ENCODE measurements around the gene ADM2. TPM values are rescaled to one million over a fixed set of nuclear protein-coding genes. Genes with fewer than 3 reads are reported as not detected.

Gene ADM2
- total and polyA plus RNA-seq, 2 of the 13 experiments (the other 11 are each of a cell fraction or from before 2014, with no cell fraction given), result 1.2 to 3.0 TPM

DNA sequence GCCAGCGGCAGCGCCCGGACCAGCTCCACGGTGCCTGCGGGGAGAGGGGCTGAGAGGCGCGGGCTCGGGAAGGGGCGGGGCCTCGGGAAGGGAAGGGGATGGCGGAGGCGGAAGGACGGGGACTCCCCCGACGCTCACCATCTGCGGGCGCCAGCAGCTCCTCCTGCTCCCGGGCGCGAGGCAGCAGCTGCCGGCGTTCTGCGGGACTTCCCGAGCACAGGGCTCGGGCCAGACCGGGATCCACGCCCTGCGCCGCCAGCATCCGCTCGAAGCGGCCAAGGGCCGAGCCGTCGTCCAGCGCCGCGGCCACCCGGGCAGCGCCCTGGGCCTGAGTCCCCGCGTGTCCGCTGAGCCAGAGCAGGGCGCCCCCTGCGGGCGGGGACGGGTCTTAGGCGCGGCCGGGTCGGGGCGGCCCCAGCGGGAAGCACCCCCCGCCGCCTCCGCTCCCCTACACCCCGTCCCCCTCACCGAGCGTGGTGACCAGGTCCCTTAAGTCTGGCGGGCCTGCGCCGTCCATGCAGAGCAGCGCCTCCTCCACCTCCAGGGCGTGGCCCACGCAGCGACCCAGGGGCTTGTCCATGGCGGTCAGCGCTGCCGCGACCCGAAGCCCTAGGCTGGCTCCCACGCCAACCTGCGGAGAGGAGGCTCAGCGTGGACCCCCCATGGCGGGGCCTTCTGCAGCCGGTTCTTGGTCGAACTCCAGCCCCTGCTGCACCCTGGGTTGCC is 44.9 kb downstream of the ADM2 start (continued):
- TF ChIP-seq, protein P1, sequence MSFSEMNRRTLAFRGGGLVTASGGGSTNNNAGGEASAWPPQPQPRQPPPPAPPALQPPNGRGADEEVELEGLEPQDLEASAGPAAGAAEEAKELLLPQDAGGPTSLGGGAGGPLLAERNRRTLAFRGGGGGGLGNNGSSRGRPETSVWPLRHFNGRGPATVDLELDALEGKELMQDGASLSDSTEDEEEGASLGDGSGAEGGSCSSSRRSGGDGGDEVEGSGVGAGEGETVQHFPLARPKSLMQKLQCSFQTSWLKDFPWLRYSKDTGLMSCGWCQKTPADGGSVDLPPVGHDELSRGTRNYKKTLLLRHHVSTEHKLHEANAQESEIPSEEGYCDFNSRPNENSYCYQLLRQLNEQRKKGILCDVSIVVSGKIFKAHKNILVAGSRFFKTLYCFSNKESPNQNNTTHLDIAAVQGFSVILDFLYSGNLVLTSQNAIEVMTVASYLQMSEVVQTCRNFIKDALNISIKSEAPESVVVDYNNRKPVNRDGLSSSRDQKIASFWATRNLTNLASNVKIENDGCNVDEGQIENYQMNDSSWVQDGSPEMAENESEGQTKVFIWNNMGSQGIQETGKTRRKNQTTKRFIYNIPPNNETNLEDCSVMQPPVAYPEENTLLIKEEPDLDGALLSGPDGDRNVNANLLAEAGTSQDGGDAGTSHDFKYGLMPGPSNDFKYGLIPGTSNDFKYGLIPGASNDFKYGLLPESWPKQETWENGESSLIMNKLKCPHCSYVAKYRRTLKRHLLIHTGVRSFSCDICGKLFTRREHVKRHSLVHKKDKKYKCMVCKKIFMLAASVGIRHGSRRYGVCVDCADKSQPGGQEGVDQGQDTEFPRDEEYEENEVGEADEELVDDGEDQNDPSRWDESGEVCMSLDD (CRISPR knock-in tag; IDR thresholded peaks at IDR 0.05; ENCODE audit: borderline replicate concordance), result no peak; the same call in 1 of the 2 replicates
- TF ChIP-seq IRX3 (CRISPR knock-in tag; IDR thresholded peaks at IDR 0.05; ENCODE audit: borderline replicate concordance, low read depth) (no peak), FOXC1 (CRISPR knock-in tag; IDR thresholded peaks at IDR 0.05; ENCODE audit: borderline replicate concordance) (no peak; the same call in 1 of the 2 replicates), PLRG1 (conservative IDR thresholded peaks at IDR 0.05) (no peak), SIX4 (CRISPR knock-in tag; IDR thresholded peaks at IDR 0.05) (no peak), CEBPB (IDR thresholded peaks at IDR 0.05; ENCODE audit: borderline replicate concordance, low read depth, low read length) (no peak), PAF1 (CRISPR knock-in tag; IDR thresholded peaks at IDR 0.05) (no peak), HDAC1 (CRISPR knock-in tag; IDR thresholded peaks at IDR 0.05) (peak; percentile 16; the same call in 1 of the 2 replicates), SP2 (CRISPR knock-in tag; IDR thresholded peaks at IDR 0.05) (no peak), SPEN (CRISPR knock-in tag; IDR thresholded peaks at IDR 0.05; ENCODE audit: low read depth) (no peak; the same call in 1 of the 2 replicates), ZFY (CRISPR knock-in tag; IDR thresholded peaks at IDR 0.05) (peak; percentile 74), ZNF788 (CRISPR knock-in tag; IDR thresholded peaks at IDR 0.05; ENCODE audit: borderline replicate concordance) (no peak), NPAS2 (CRISPR knock-in tag; IDR thresholded peaks at IDR 0.05; ENCODE audit: borderline replicate concordance) (no peak), RFX5 (IDR thresholded peaks at IDR 0.05; ENCODE audit: low read depth, low read length) (no peak), TCF7 (IDR thresholded peaks at IDR 0.05; ENCODE audit: low read depth) (no peak), RBM22 (optimal IDR thresholded peaks at IDR 0.05; ENCODE audit: low read length) (no peak), KAT7 (CRISPR knock-in tag; IDR thresholded peaks at IDR 0.05; ENCODE audit: borderline replicate concordance) (no peak; the same call in 1 of the 2 replicates), ZNF263 (CRISPR knock-in tag; IDR thresholded peaks at IDR 0.05) (peak; percentile 66), TBP (CRISPR knock-in tag; IDR thresholded peaks at IDR 0.05) (no peak), ZNF34 (CRISPR knock-in tag; IDR thresholded peaks at IDR 0.05; ENCODE audit: borderline replicate concordance) (no peak)
- TF ChIP-seq, protein P2, sequence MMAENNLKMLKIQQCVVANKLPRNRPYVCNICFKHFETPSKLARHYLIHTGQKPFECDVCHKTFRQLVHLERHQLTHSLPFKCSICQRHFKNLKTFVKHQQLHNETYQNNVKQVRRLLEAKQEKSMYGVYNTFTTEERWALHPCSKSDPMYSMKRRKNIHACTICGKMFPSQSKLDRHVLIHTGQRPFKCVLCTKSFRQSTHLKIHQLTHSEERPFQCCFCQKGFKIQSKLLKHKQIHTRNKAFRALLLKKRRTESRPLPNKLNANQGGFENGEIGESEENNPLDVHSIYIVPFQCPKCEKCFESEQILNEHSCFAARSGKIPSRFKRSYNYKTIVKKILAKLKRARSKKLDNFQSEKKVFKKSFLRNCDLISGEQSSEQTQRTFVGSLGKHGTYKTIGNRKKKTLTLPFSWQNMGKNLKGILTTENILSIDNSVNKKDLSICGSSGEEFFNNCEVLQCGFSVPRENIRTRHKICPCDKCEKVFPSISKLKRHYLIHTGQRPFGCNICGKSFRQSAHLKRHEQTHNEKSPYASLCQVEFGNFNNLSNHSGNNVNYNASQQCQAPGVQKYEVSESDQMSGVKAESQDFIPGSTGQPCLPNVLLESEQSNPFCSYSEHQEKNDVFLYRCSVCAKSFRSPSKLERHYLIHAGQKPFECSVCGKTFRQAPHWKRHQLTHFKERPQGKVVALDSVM (CRISPR knock-in tag; IDR thresholded peaks at IDR 0.05), result no peak

Data from HepG2 (cell line).